OCI-LY1 (cell line): Measurements from ENCODE around the gene CKAP5.

Source experiments
- H2AFZ ChIP-seq: fragments of 200-600 bp; sonication (generic), shearing (Covaris generic); 2 replicates; pipeline ENCODE4 v1.6.0; 2014; ENCODE audit warnings: antibody characterized with exemption, mild to moderate bottlenecking, low read length
- H3F3A ChIP-seq: fragments of 200-600 bp; sonication (generic), shearing (Covaris generic); 2 replicates; pipeline ENCODE4 v1.6.0; 2014; ENCODE audit warnings: mild to moderate bottlenecking, antibody characterized with exemption, low read length, moderate library complexity; ENCODE audit not compliant: insufficient read depth
- H3K27ac ChIP-seq: fragments of 200-600 bp; sonication (generic); 2 replicates; pipeline ENCODE4 v1.5.1; 2014; ENCODE audit warnings: low read length, mixed run types, mild to moderate bottlenecking, low read depth; ENCODE audit not compliant: poor library complexity, severe bottlenecking
- H3K27me3 ChIP-seq: fragments of 200-600 bp; sonication (generic); 2 replicates; pipeline ENCODE4 v1.6.0; 2014; ENCODE audit warnings: antibody characterized with exemption, mild to moderate bottlenecking, low read length, moderate library complexity; ENCODE audit not compliant: insufficient read depth
- H3K36me3 ChIP-seq: fragments of 200-600 bp; sonication (generic); 2 replicates; pipeline ENCODE4 v1.6.1; 2014; ENCODE audit warnings: mild to moderate bottlenecking, antibody characterized with exemption, low read length, moderate library complexity, mixed read lengths; ENCODE audit not compliant: insufficient read depth
- H3K4me1 ChIP-seq: fragments of 200-600 bp; sonication (generic); 2 replicates; pipeline ENCODE4 v1.5.1; 2014; ENCODE audit warnings: mild to moderate bottlenecking, low read length, moderate library complexity; ENCODE audit not compliant: insufficient read depth, severe bottlenecking
- H3K4me2 ChIP-seq: fragments of 200-600 bp; sonication (generic), shearing (Covaris generic); 2 replicates; pipeline ENCODE4 v1.6.1; 2014; ENCODE audit warnings: low read length
- H3K4me3 ChIP-seq: fragments of 200-600 bp; sonication (generic); 2 replicates; pipeline ENCODE4 v1.5.1; 2014; ENCODE audit warnings: low read length, low read depth, mild to moderate bottlenecking, mixed read lengths; ENCODE audit not compliant: poor library complexity, severe bottlenecking
- H3K79me2 ChIP-seq: fragments of 200-600 bp; shearing (Covaris generic); 2 replicates; pipeline ENCODE4 v1.6.1; 2016; ENCODE audit warnings: mixed run types, low read length, mixed read lengths; ENCODE audit not compliant: insufficient read depth
- H3K9ac ChIP-seq: fragments of 200-600 bp; sonication (generic), shearing (Covaris generic); 2 replicates; pipeline ENCODE4 v1.6.1; 2014; ENCODE audit warnings: mild to moderate bottlenecking, low read length, mixed read lengths
- H3K9me2 ChIP-seq: fragments of 200-600 bp; sonication (generic), shearing (Covaris generic); 2 replicates; pipeline ENCODE4 v1.6.1; 2014; ENCODE audit warnings: low read depth, mild to moderate bottlenecking, low read length, mixed read lengths
- H3K9me3 ChIP-seq: fragments of 200-600 bp; shearing (Covaris generic); 2 replicates; pipeline ENCODE4 v1.6.1; 2014; ENCODE audit warnings: low read length, mixed read lengths
- H4K20me1 ChIP-seq: fragments of 200-600 bp; sonication (generic), shearing (Covaris generic); 2 replicates; pipeline ENCODE4 v1.6.0; 2016; ENCODE audit warnings: mild to moderate bottlenecking, low read length; ENCODE audit not compliant: insufficient read depth
- CTCF ChIP-seq: fragments of 200-600 bp; sonication (generic), shearing (Covaris generic); IDR thresholded peaks from 2 replicates; pipeline ENCODE4 v1.5.1; 2017; ENCODE audit warnings: mild to moderate bottlenecking, antibody characterized with exemption, low read length, moderate library complexity, mixed read lengths
- EZH2 ChIP-seq: fragments of 200-600 bp; sonication (generic), shearing (Covaris generic); IDR thresholded peaks from 2 replicates; pipeline ENCODE4 v1.8.0; 2017; ENCODE audit warnings: borderline replicate concordance, mixed run types, mild to moderate bottlenecking, antibody characterized with exemption, low read length, moderate library complexity, mixed read lengths

Gene CKAP5

GRCh38 chr11:46855863-46856262 is 9.8 kb upstream of the CKAP5 start:
- Histone ChIP-seq H3K9me3 (no peaks in the 10 kb centered on the region), H3K27ac (no peak overlapping the region), H3K4me2 (no peak overlapping the region), H3K79me2 (no peaks in the 10 kb centered on the region), H3K27me3 (no peaks in the 10 kb centered on the region), H3K36me3 (peaks cover 15% of the 10 kb centered on the region; the same call in 1 of the 2 replicates), H3K9me2 (no peaks in the 10 kb centered on the region), H4K20me1 (no peaks in the 10 kb centered on the region), H3K9ac (no peak overlapping the region), H3F3A (no peaks in the 10 kb centered on the region), H3K4me1 (peaks cover 8% of the 10 kb centered on the region), H2AFZ (no peak overlapping the region), H3K4me3 (no peak overlapping the region)
- TF ChIP-seq EZH2 (no peak), CTCF (no peak)

GRCh38 chr11:46855167-46855566 is 9.1 kb upstream of the CKAP5 start:
- Histone ChIP-seq H3K27me3 (no peaks in the 10 kb centered on the region), H4K20me1 (no peaks in the 10 kb centered on the region), H3K4me2 (no peak overlapping the region), H3K4me1 (peaks cover 8% of the 10 kb centered on the region), H3K27ac (no peak overlapping the region), H3K9me2 (no peaks in the 10 kb centered on the region), H3K9ac (no peak overlapping the region), H3K9me3 (no peaks in the 10 kb centered on the region), H3K36me3 (peaks cover 15% of the 10 kb centered on the region; the same call in 1 of the 2 replicates), H3K79me2 (no peaks in the 10 kb centered on the region), H3K4me3 (no peak overlapping the region), H3F3A (no peaks in the 10 kb centered on the region), H2AFZ (no peak overlapping the region)
- TF ChIP-seq CTCF = no peak

GRCh38 chr11:46850829-46851380 is 4.8 kb upstream of the CKAP5 start:
- Histone ChIP-seq H3K36me3 (no peaks in the 10 kb centered on the region), H3K4me2 (no peak overlapping the region), H4K20me1 (no peaks in the 10 kb centered on the region), H3K4me3 (no peak overlapping the region), H3K79me2 (no peaks in the 10 kb centered on the region), H3K27me3 (no peaks in the 10 kb centered on the region), H3F3A (no peaks in the 10 kb centered on the region), H3K9me2 (no peaks in the 10 kb centered on the region), H3K9ac (no peak overlapping the region), H2AFZ (no peak overlapping the region), H3K27ac (no peak overlapping the region), H3K9me3 (no peaks in the 10 kb centered on the region), H3K4me1 (peaks cover 18% of the 10 kb centered on the region)
- TF ChIP-seq EZH2 (no peak), CTCF (no peak)
